ENCODE measurements around the gene PTPN1. TPM values are rescaled to one million over a fixed set of nuclear protein-coding genes. Genes with fewer than 3 reads are reported as not detected.

Gene PTPN1
- total RNA-seq, 2 donors from 2014 or later: 52.6 to 113 TPM

DNA sequence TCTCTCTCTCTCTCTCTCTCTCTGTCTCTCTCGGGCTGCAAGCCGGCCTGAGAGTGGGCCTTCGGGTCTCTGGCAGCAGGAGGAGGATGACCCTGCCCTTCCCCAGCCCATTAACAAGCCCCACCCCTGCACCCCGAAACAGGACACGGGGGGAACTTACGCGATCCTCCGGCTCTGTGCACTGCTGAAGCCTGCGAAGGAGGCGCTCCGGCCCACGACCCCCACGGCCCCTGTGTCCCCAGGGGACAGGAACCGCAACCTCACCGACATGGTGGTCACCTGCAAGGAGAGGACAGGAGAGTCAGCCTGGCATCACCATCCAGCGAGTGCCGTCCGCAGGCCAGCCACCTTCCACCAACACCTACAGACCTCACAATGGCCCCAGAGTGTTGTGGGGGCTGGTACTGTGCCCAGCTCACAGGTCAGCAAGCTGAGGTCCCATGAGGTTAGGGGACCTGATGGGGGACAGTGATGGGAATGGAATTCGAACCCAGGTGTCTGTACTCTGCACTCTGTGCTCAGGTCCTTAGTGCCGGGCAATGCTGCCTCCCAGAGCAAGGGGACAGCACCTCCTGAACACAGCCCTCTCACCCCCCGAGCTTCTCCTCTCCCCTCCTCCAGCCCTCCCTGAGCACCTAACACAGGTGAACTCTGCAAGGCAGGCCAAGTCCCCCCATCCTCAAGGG lies 120.5 kb downstream of the PTPN1 start:
- DNase-seq (ENCODE audit: low spot score in 2 of 2) (no peak), ATAC-seq (no peak)
- Mint-ChIP-seq H3K9me3 (no peaks in the 10 kb centered on the region), H3K36me3 (no peaks in the 10 kb centered on the region), H3K27ac (no peak overlapping the region)

DNA sequence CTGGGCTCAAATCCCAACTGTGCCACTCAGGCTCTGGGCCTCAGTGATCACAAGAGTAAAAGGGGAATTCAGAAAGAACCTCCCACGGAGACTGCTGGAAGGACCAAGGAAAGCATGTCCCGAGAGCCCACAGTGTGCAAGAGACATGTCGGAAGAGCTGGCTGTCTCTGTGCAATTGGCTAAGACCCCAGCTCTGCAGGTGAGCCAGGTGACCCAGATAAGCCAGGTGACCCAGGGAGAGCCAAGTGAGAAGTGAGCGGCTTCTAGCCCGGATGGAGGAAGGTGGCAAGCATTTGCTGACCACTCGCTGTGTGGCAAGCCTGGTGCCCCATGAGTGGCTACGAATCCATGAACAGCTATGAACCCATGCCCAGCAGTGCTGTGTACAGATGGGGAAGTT lies 122.1 kb downstream of the PTPN1 start:
- no peaks in the 10 kb centered on the region for H3K36me3 Mint-ChIP-seq
- DNase-seq (ENCODE audit: low spot score in 2 of 2) (no peak), ATAC-seq (no peak)
- H3K27ac Mint-ChIP-seq: no peak overlapping the region
- H3K9me3 Mint-ChIP-seq: no peaks in the 10 kb centered on the region

GRCh38 chr20:50632701-50633100 lies 122.5 kb downstream of the PTPN1 start:
- DNase-seq (ENCODE audit: low spot score in 2 of 2) (no peak), ATAC-seq (no peak)
- H3K9me3 Mint-ChIP-seq: no peaks in the 10 kb centered on the region
- H3K27ac Mint-ChIP-seq: no peak overlapping the region
- no peaks in the 10 kb centered on the region for H3K36me3 Mint-ChIP-seq

DNA sequence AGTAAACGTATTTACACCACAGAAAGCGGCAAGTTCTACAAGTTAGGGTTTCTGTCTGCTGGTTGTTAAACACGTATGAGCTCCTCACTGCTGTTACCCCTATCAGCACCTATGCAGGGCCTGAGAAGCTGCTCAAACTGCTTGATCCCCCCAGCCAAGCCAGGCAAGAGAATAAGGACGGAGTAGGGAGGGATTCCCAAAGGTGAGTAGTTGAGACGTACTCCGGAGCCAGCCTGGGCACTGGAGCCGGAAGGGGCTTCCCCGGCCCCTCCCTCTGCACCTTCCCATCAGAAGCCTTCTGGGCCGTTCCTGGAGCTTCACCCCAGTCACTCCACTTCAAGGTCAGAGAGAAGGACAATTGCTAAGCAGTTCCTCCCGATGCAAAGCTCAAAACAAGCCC lies 123.2 kb downstream of the PTPN1 start:
- H3K27ac Mint-ChIP-seq: no peak overlapping the region
- DNase-seq (ENCODE audit: low spot score in 2 of 2): no peak
- no peaks in the 10 kb centered on the region for H3K36me3 Mint-ChIP-seq
- H3K9me3 Mint-ChIP-seq: no peaks in the 10 kb centered on the region
- ATAC-seq: no peak

DNA sequence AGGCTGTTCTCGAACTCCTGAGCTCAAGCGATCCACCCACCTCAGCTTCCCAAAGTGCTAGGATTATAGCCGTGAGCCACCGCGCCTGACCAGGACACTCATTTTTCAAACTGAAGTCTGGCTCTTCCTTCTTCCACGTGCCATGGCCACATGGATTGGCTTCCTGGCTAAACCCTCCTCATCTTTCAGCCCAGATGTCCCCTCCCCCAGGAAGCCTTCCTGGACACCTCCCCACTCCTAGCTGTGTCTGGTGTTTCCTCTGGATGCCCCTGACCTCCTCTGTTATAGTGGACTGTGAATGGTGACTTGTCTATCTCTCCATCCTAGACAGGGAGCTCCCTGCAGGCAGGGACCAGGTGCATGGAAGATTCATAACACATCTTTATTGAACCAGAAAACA lies 124.0 kb downstream of the PTPN1 start:
- ATAC-seq: no peak
- Mint-ChIP-seq H3K9me3 (no peaks in the 10 kb centered on the region), H3K36me3 (no peaks in the 10 kb centered on the region), H3K27ac (no peak overlapping the region)
- DNase-seq (ENCODE audit: low spot score in 2 of 2): no peak

Other genes starting within 250 kb of the PTPN1 start
- under 1 TPM in 1 of 2 donors, not detected in 1; 0.08 TPM for gene RIPOR3, start 181.2 kb downstream of the PTPN1 start, total RNA-seq
- 1 to 10 TPM; 5.6 to 6.9 TPM for gene PARD6B, start 221.2 kb downstream of the PTPN1 start, total RNA-seq